GM21360 (cell line): Measurements from ENCODE around the gene GPATCH11.

Experiments used
- ATAC-seq: cut with Tn5 transposase; IDR thresholded peaks from one replicate; pipeline ENCODE4 v1.9.1; 2021; ENCODE audit warnings: mild to moderate bottlenecking, moderate library complexity; ENCODE audit not compliant: unreplicated experiment

Gene GPATCH11

DNA sequence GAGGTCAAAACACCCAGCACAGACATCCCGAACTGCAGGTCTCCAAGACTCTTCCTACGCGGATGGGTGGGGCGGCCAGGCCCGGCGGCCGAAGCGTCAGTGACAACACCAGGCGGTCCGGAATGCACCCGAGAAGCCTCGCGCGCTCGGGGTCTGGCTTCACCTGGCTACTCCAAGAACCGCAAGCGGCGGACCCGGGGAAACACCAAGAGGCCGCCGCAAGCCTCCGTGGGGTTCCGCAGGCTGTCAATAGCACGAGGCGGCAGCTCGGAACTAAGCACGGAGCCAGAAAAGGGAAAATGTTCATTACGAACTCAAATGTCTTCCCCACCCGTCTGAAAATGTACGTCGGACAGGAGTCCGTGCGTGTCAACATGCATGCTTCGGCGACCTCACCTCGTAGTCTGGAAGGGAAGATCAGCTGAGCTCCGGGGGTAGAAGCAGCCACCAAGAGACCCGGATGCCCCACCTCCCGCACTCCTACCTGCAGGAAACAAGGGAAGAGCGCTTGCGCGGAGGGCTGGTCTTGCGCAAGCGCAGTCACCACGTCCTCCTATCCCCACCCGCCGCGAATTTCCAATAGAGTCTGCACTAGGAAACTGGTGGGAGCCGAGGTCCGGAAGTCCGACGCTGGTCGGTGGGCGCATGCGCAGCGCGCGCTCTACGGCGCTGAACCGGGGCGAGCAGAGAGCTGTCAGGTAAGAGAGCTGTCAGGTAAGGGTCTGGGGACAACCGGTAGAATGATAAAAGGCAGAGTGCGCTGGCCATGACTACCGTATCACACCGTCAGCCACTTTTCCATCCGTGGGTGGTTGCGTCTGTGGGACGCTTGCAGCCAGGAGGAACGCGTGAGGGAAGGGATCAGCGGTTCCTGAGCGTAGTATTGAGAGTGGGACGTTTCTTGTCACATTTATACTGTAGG, at the start of gene GPATCH11, which contains the start of gene HEATR5B:
Gene GPATCH11, plus strand, starts transcription at position 646 of the 922 bp plus-strand sequence. CDS start 3,864 bp downstream, outside the sequence.
Gene HEATR5B, minus strand, starts transcription at position 500 of the 922 bp plus-strand sequence. CDS start 958 bp downstream, outside the sequence.
- ATAC-seq = peak; percentile 81

DNA sequence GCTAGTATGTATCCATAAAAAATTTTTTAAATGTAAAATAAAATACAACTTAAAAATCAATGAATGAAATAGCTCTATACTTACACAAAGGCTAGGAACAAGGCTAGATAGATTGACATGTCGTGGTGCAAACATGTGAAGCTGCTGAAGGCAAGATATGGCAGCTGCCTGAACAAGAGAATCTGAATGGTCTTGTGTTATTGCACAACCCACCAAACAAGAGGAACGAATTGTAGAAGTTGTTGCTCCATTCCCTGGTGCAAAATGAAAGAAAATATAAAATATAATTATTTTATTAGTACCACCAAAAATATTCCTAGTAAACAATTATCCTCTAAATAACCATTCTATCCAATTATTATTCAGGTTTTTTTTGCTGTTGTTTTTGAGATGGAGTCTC, 46.5 kb upstream of the GPATCH11 start:
- ATAC-seq = no peak

DNA sequence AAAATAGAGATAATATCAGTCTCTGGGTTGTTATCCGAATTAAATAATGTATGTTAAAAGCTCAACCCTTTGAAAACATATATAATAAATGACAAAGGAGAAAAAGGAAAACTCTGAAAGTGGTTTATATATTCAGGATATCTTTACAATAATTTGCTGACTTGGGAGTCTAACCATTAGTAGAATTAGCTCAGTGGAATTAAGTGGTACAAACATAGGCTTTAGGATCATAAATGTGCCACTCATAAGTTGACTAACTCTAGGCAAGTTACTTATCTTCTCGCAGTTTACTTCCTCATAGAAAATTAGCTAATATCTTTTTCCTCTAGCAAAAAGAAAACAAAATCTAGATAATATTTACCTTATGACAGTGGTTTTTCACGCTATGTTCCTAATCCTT, 44.7 kb upstream of the GPATCH11 start:
- no peak for ATAC-seq

DNA sequence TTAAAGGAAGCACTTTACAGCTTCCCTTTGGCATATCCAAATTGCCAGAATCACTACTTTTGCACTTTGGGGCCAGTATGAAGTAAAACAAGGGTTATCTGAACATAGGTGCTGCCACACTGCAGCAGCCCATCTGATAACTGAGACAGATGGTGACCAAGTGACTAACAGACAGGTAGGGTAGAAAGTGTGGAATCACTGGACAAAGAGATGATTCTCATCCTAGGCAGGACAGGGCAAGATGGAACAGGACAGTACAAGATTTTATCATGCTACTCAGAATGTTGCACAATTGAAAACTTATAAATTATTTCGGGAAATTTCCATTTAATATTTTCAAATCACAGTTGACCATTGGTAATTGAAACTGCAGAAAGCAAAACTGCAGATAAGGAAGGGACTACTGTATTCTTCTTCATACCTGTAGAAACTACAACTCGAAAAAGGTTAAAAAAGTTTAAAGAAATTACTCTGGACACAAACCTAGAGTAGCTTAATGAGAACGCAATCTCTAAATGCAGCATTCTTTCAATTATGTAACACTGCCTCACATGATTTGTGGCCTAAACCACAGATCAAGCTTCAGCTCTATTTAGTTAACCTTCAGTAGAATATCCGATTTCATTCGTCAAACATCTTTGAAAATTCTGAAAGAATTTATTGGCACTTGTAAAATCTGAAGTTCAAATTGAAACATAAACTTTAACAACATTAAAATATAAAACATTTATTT, 31.6 kb upstream of the GPATCH11 start:
- no peak for ATAC-seq

DNA sequence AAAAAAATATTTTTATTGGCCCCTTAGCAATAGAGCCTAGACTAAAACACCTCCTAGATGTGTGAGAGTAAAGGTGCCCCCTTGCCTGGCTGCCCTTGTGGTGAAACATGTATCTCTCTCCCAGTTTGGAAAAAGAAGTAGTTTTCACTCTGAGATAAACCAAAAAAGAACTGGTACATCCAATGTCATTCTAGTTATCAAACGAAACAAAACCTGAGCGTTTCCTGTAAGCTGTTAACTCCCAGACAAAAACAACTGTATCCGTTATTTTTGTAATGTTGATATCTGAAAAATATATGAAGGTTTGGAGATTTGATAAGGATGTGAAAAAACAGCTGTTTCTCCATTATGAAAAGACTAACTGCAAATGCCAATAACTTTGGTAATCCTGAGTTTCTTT, 24.5 kb upstream of the GPATCH11 start:
- no peak for ATAC-seq

DNA sequence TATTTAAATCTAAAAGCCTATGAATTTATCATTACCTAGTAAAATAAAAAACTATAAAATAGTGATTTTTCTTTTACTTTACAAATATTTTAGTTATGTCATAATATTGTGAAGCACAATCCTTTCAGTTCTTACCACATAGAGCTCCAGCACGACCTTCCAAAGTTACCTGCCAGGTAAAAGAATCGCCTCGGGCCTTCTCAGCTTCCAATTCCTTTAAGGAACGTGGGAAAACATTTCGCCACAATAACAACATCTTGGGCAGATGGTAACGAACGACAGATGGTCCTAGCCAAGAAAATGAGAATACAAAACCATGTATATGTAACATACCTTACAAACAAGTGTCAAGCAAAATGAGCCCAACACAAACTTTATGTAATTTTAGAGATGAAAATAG, 23.9 kb upstream of the GPATCH11 start:
- no peak for ATAC-seq

DNA sequence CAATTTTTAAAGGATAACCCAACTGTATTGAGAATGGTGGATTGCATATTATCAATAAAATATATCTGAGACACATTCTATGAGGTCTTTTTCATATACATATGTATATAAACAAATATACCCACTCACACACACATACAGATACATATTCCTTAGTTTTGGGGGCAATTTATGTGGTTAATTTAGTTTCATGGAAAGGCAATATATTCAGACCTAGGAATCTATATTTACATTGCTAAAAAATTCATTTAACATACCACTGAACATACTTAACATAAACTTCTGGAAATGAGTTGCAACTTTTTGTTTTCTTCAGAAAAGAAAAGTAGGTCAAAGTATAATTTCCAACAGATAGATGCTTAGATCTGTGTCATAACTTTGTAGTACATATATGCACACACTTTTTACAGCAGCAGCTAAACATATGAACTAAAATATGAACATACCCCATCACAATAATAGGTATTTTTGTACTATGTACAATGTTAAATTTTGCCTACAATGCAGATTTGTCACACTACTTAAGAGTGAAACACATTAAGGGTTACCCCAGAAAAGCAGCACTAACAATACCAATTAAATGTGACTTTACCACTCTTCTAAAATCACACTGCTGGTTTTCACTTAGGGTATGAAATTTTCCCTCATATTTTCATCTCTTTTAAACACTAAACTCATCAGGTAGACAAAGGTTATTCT, 23.2 kb upstream of the GPATCH11 start:
- ATAC-seq = no peak

DNA sequence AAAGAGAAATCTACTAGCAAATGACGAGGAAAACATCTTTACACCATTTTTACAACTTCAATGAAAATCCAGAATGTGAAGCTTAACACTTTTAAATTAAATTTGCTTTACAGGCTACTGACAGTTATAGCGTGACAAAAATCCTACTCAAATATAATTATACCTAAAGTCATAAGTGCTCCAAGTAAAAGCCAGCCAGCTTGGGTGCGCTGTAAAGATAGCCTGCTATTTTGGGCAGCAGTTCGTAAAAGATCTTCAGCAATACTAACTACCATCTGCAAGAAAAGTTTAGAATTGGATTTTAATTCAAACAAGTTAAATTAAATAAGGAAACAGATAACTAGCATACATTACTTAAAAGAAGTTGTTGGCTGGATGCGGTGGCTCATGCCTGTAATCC, 22.5 kb upstream of the GPATCH11 start:
- ATAC-seq = no peak

DNA sequence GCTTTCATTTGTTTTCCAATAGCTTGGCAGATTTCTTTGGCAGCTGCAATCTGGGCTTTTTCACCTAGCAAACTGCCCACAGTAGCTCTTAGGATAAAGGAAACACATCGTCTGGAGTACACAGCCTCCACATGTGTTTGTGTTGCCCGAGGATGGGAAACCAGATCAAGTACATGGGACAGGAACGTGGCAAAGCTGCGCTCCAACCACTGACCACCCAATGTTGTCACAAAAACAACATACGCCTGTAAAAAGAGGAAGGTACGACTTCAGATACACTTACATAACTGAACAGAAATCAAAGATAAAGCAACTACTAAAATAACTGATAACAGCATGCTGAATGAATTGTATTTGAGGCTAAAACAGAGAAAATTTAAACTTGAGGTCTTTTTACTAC, 15.6 kb upstream of the GPATCH11 start:
- ATAC-seq = no peak

DNA sequence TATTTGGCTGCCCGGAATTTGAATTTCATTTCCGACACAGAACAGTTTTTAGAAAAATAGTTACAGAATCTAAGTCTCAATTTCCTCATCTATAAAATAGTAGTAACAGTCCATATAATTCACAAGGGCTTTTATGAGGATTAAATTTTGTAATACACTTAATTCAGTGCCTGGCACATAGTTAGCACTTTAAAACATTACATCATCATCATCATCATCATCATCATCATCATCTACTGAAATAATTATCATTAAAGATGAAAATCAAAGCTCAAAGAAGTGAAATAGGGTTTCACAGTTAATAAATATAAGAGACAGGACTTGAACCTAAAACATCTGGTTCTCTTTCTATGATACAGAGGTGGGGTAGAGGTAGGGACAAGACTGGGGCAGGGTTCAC, 13.4 kb upstream of the GPATCH11 start:
- ATAC-seq = no peak

DNA sequence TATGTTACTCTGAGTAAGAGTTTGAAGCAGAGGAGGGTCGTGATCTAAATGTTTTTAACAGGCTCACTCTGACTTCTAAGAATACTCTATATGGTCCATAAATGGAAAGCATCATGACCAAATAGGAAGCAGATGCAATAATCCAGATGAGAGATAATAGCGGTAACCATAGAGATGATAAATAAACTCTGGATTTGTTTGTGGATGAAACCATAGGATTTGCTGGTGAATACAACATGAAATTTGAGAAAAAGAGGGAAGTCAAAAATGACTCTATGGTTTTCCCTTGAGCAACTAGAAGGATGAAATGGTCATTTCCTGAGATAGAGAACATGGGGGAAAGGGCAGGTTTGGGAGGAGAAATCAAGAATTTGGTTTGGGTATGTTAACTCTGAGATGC, 4.1 kb upstream of the GPATCH11 start:
- ATAC-seq = no peak

DNA sequence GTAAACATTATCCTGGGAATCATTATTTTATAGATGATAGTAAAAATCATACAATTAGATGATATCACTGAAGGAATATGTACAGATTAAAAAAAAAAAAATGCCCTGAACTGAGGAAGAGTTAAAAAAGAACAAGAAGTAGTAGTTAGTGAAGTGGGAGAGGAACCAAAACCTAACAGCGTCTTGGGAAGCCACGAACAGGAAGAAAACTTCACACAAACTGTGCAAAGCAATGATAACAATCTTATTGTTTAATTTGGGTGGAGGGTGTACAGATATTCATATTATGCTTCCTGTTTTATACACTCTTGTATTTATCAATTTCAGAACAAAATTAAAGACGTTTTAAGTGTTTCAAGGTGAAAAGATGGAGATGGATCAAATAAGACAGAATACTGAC, 3.6 kb upstream of the GPATCH11 start:
- no peak for ATAC-seq

DNA sequence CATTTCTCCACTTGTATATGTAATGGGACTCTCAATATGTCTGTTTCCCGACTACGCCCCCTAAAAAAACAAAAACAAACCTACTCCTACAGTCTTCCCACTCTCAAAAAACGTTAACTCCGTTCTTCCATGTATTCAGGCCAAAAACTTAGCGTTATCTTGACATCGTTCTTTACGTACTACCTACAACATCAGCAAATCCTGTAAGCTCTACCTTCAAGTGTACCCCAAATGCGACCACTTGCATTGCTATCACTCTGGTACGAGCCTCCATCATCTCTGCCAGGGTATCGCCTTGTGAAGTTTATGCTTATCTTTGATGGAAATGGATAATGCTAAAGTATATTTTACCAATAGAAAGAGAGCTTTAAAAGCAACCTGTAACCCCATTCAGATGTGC, 479 bp downstream of the GPATCH11 start:
- ATAC-seq = no peak

DNA sequence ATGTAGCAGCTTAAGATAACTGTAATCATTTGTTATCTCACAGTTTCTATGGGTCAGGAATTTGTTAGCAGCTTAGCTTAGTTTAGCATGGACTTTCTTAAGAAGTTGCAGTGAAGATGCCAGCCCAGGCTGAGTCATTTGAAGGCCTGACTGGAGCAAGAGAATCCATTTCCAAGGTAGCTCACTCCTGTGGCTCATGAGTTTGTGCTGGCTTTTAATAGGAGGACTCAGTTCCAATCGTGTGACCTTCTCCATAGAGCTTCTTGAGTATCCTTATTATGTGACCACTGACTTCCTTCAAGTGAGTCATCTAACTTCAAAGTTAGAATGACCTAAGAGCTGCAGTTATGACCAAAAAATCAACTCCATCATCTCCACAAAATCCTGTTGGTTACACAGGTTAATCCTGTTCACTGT, 1.4 kb downstream of the GPATCH11 start:
- no peak for ATAC-seq

DNA sequence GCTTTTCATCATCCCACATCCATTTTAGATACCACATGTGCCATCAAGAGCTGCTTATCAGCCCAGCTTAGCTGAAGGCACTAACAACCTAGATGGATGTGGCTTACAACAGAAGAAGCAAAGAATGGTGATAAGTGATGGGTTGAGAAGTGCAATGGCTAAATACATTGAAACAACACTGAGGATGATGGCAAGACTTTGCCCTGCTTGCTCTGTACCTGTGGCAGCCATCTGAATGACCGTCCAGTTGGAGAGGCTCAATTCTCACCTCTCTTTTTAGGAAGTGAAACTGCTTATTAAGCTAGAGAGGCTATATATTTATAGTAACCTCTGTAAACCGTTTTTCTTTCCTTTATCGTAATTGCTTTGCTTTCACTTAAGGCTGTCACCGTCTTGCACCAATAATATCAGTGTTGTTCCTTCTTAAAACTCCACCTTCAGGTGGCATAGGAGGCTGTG, 5.7 kb downstream of the GPATCH11 start:
- peak; percentile 76 for ATAC-seq

DNA sequence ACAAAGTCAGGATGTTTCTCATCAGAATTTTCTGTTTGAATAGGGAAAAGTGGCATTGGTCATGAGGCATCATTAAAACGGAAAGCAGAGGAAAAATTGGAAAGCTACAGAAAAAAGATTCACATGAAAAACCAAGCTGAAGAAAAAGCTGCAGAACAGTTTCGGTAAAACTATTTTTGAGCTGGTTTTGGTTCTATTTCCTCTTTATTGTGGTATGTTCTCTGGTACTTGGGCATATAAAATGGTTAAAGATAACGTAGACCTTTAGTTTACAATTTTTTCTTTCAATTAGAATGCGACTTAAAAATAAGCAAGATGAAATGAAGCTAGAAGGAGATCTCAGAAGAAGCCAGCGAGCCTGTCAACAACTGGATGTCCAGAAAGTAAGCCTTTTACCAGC, 7.6 kb downstream of the GPATCH11 start:
- peak; percentile 56 for ATAC-seq

DNA sequence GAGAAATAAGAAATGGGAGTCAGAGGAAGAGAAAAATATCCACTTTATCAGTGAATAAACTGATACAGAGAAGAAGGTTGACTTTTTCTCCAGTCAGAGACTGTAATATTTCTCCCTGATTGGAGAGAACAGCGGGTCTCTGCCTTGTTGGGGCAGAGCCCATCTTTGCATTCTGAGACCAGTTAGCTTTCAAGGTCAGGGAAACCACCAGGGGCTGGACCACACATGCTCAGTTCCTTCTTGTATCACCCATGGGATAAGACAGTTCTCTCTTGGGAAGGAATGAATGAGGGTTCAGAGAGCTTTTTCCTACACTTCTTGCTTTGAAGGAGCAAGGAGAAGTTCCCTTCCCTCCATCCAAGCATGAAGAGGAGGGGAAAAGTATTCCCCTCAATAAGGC, 12.2 kb downstream of the GPATCH11 start:
- no peak for ATAC-seq

DNA sequence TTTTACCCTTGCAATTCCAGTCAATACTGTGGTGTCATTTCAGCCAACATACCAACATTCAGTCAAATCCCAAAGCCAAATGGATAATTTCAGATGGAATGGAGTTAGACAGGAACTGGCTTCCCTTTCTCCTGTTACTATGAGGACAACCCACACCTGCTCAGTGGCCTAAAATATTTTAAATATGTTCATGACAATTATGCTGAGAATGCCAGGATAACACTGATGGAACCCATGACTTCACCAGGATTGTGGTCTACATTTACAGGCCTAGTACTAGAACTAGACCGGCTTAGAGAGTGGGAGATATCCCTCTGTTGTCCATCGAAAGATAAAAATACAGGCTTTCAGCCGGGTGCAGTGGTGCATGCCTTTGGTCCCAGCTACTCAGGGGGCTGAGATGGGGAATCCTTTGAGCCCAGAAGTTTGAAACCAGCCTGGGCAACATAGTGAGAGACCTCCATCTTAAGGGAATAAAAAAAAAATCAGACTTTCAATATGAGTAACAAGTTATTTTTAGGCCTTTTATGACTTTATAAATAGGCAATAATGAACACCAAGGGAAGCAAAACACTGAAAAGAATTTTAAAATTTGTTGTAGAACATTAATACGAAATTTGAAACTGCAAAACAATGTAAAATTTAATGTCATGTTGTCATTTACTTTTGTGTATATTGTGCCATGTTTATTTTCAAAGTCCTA, 14.2 kb downstream of the GPATCH11 start:
- ATAC-seq = no peak

DNA sequence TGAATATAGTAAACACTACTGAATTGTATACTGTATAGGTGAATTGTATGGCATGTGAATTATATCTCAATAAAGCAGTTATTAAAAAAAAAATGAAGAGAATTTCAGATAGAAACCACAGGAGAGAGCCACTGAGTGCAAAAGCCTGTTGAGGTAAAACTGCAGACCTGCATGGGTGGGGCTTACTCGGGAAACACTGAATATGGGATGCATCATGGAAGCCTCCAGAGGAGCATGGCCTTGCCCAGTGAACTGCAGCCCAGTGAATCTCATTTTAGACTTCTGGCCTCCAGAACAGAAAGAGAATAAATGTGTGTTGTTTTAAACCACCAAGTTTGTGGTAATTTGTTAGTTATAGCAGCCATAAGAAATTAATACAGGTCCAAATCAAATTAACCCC, 15.7 kb downstream of the GPATCH11 start:
- no peak for ATAC-seq

DNA sequence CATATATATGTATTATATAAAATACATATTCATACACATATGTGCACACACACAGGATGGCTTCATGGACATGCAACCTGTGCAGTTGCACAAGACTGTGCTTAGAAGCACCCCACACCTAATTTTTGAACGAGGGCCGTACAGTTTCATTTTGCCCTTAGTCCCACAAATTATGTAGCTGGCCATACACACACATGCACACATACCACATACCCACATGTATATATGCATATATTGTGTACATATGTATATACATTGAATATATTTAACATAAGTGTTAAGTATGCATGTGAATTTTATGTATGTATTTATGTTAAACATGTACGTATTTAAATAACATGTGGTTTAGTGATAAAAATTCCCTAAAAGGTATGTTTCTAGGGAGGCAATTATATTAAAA, 18.3 kb downstream of the GPATCH11 start:
- no peak for ATAC-seq

DNA sequence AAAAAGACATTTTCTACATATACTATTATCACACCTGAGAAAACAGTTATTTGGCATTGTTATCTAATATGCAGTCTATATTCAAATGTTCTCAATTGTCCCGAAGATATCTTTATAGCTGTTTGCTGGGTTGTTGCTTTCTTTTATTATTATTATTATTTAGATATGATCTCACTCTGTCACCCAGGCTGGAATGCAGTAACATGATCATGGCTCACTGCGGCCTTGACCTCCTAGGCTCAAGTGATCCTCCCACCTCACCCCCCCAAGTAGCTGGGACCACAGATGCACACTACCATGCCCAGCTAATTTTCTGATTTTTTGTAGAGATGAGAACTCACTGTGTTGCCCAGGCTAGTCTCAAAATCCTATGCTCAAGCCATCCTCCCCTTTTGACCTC, 19.9 kb downstream of the GPATCH11 start:
- ATAC-seq = no peak
